NT2/D1 (cell line): ENCODE results near the gene CALU.

ENCODE experiments used
- YY1 ChIP-seq: IDR thresholded peaks from 2 replicates; pipeline ENCODE4 v1.6.1; 2011; ENCODE audit not compliant: insufficient read length, insufficient read depth
- ZNF274 ChIP-seq: IDR thresholded peaks from 2 replicates; pipeline ENCODE4 v1.6.1; 2011; ENCODE audit warnings: mild to moderate bottlenecking, low read depth, low read length

GRCh38 chr7:128791972-128792327 lies 52.8 kb downstream of the CALU start:
- TF ChIP-seq ZNF274 = no peak
- no peak for TF ChIP-seq YY1
